Neutrophil (primary cell): ENCODE data around the gene TAP2.

ENCODE experiments used
- H3K27ac ChIP-seq: fragments of 200-600 bp; sonication (generic); 2 replicates; pipeline ENCODE4 v1.5.1; 2016; ENCODE audit warnings: mild to moderate bottlenecking, moderate library complexity
- H3K27me3 ChIP-seq: fragments of 200-600 bp; sonication (generic); 2 replicates; pipeline ENCODE4 v1.6.0; 2016; ENCODE audit warnings: mild to moderate bottlenecking
- H3K36me3 ChIP-seq: fragments of 200-600 bp; sonication (generic); 2 replicates; pipeline ENCODE4 v1.5.1; 2017
- H3K4me1 ChIP-seq, 2 experiments: fragments of 200-600 bp in 1 of 2; sonication (generic) in 1 of 2; 1 replicate in 1 of 2; 2 replicates in 1 of 2; pipeline versions ENCODE4 v1.5.1 to v1.6.1; 2013 to 2016; ENCODE audit warnings: low read depth in 1 of 2, low read length in 1 of 2, mild to moderate bottlenecking in 1 of 2, moderate library complexity in 1 of 2; ENCODE audit not compliant: control insufficient read depth in 1 of 2, insufficient read depth in 1 of 2
- H3K4me3 ChIP-seq, 2 experiments: fragments of 200-600 bp in 1 of 2; sonication (generic) in 1 of 2; 1 replicate in 1 of 2; 2 replicates in 1 of 2; pipeline ENCODE4 v1.5.1; 2013 to 2016; ENCODE audit warnings: low read depth in 1 of 2, low read length in 1 of 2, mild to moderate bottlenecking in 1 of 2, moderate library complexity in 1 of 2
- H3K9me3 ChIP-seq: fragments of 200-600 bp; sonication (generic); 2 replicates; pipeline ENCODE4 v1.5.1; 2016
- TF ChIP-seq, protein P1 (sequence below): fragments of 200-600 bp; sonication (generic); IDR thresholded peaks from 2 replicates; pipeline ENCODE4 v1.5.1; 2016; ENCODE audit warnings: antibody characterized with exemption

TAP2 gene

DNA sequence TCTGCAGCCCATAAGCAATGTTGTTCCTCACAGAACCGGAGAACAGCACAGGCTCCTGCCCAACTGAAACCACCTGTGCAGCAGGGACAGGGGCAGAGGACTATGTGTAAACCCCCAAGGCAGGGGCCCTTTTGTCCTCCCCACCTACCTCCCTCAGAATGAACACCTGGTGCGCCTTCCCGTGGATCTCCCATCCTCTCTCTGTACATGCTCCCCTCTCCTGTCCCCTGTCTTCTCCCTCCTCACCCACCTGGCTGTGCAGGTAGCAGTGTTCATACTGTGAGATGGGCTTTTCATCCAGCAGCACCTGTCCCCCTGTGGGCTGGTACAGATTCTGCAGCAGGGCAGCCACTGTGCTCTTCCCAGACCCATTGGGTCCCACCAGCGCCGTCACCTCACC lies 8.5 kb downstream of the TAP2 start:
- Histone ChIP-seq H3K9me3 (no peaks in the 10 kb centered on the region), H3K36me3 (peaks cover 76% of the 10 kb centered on the region), H3K4me3 (no peak overlapping the region), H3K4me1 (no peaks in the 10 kb centered on the region), H3K27me3 (no peaks in the 10 kb centered on the region), H3K27ac (no peak overlapping the region)
- TF ChIP-seq, protein P1, sequence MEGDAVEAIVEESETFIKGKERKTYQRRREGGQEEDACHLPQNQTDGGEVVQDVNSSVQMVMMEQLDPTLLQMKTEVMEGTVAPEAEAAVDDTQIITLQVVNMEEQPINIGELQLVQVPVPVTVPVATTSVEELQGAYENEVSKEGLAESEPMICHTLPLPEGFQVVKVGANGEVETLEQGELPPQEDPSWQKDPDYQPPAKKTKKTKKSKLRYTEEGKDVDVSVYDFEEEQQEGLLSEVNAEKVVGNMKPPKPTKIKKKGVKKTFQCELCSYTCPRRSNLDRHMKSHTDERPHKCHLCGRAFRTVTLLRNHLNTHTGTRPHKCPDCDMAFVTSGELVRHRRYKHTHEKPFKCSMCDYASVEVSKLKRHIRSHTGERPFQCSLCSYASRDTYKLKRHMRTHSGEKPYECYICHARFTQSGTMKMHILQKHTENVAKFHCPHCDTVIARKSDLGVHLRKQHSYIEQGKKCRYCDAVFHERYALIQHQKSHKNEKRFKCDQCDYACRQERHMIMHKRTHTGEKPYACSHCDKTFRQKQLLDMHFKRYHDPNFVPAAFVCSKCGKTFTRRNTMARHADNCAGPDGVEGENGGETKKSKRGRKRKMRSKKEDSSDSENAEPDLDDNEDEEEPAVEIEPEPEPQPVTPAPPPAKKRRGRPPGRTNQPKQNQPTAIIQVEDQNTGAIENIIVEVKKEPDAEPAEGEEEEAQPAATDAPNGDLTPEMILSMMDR, result no peak

DNA sequence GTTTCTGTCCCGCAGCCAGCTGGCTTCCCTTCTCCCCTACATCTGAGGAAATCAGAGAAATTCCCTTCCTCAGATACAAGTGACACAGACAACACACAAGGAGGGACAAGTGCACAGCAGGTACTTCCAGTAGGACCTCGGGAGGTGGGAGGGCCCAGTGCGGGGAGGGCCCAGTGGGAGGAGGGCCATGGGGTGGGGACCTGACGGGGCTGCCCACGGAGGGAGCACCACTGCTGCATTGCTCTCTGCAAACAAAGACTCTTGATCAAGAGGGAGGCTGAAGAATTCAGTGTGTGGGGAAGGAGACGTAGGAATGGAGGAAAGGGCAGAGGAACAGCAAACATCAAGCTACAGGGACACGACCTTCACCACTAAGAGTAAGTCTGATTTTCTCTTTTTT lies 9.0 kb downstream of the TAP2 start:
- TF ChIP-seq, protein P1, result no peak
- Histone ChIP-seq H3K4me1 (no peaks in the 10 kb centered on the region), H3K27me3 (no peaks in the 10 kb centered on the region), H3K36me3 (peaks cover 71% of the 10 kb centered on the region), H3K27ac (no peak overlapping the region), H3K4me3 (no peak overlapping the region), H3K9me3 (no peaks in the 10 kb centered on the region)

DNA sequence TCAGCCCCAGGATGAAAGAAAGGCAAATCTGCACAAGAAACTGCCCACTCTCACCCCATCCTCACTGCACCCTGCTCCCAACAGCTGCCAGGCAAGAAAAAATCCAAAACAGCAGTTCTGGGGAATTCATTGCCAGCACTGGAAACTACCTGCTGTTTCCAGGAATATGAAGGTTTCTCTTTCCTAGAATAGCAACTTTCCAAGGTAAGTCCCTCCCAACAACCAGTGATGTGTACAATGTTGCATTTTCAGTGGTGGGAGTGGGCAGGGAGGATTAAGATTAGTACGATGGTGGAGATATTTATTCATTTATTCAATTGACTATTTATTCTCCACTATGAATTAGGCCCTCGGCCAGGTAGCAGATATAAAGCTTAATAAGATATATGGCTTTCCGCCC lies 11.5 kb downstream of the TAP2 start:
- H3K27me3 ChIP-seq, result no peaks in the 10 kb centered on the region
- peaks cover 51% of the 10 kb centered on the region for H3K36me3 ChIP-seq
- no peak overlapping the region for H3K27ac ChIP-seq
- TF ChIP-seq, protein P1, result no peak
- H3K4me1 ChIP-seq, result no peaks in the 10 kb centered on the region
- H3K4me3 ChIP-seq, result no peak overlapping the region
- no peaks in the 10 kb centered on the region for H3K9me3 ChIP-seq

DNA sequence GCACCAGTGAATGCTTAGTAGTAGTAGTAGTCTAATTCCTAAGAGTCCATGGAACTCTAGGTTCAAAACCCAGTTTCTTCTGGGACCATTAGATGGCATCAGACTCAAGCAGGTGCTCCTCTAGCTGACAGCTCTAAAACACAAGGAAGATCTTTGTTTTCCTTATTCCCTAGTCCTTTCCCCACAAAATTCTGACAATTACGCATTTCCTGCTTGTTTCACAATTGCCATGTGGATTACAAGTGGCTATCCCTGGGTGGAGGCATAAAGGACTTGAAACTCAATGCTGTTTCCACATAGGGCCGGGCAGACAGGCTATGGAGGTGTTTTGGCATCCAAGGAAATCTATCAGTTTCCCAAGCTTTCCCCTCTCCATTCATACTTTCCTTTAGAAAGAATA lies 12.6 kb downstream of the TAP2 start:
- Histone ChIP-seq H3K27me3 (no peaks in the 10 kb centered on the region), H3K9me3 (no peaks in the 10 kb centered on the region), H3K4me1 (no peaks in the 10 kb centered on the region), H3K4me3 (no peak overlapping the region), H3K36me3 (peaks cover 40% of the 10 kb centered on the region), H3K27ac (no peak overlapping the region)
- TF ChIP-seq, protein P1, result no peak

DNA sequence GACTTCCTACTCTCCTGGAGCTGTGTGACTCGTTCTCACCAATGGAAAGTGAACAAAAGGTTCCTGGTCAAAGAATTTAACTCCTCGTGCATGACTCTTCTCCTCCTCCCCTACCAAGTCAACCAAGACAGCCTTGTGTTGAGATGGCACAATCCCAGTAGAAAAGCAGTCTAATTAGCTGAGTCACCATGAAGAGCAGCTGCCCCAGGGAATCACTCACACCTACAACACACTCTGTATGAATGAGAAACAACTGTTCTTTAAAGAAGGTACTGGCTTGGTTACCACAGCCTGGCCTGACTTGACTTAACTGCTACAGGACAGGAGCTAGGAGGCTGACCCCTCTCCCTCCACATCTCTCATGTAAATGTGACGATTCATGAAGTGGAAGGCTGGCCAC lies 18.8 kb downstream of the TAP2 start:
- Histone ChIP-seq H3K4me3 (no peak overlapping the region), H3K36me3 (no peaks in the 10 kb centered on the region), H3K27ac (no peak overlapping the region), H3K27me3 (no peaks in the 10 kb centered on the region), H3K9me3 (no peaks in the 10 kb centered on the region), H3K4me1 (peaks cover 0 to 5% of the 10 kb centered on the region in 2 experiments)
- TF ChIP-seq, protein P1, result no peak

DNA sequence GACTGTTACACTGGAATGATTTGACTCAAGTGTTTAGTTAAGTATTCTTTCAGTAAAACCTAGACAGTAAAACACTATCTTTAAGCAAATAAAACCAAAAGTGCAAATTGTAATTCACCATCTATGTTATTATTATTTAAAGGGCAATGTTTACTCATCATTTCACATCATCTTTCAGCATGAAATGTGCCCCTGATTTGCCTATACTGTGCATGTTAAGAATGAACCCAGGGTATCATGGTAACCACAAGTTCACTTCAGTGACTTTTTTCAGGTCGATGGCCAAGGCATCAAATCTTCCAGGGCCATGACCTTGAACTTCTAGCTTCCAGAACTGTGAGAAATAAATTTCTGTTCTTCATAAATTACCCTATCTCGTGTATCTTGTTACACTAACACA lies 19.7 kb downstream of the TAP2 start:
- Histone ChIP-seq H3K27me3 (no peaks in the 10 kb centered on the region), H3K27ac (no peak overlapping the region), H3K4me1 (peaks cover 0 to 5% of the 10 kb centered on the region in 2 experiments)

More for the DNA sequence above, 19.7 kb downstream of the TAP2 start:
- TF ChIP-seq, protein P1, result no peak
- H3K9me3 ChIP-seq, result no peaks in the 10 kb centered on the region
- H3K36me3 ChIP-seq, result no peaks in the 10 kb centered on the region
- H3K4me3 ChIP-seq, result no peak overlapping the region
